Stimulated activated CD4-positive, alpha-beta T cell treated with anti-CD3 and anti-CD28 coated beads, Interleukin-1b, Interleukin-23, amount 100 ng/mL, for 24 hours (primary cell): Measurements from ENCODE around the gene AIFM2.
"Not testable (repeated sequence)": the region's sequence is repeated elsewhere in the genome, so short reads cannot be mapped to it uniquely, and the experiment has no call there.

ENCODE experiments used
- DNase-seq, 4 experiments: peaks; one replicate each; pipeline ENCODE4 v3.0.0-alpha.2; 2020; ENCODE audit warnings: low read depth in 4 of 4, low spot score in 1 of 4

AIFM2 gene

DNA sequence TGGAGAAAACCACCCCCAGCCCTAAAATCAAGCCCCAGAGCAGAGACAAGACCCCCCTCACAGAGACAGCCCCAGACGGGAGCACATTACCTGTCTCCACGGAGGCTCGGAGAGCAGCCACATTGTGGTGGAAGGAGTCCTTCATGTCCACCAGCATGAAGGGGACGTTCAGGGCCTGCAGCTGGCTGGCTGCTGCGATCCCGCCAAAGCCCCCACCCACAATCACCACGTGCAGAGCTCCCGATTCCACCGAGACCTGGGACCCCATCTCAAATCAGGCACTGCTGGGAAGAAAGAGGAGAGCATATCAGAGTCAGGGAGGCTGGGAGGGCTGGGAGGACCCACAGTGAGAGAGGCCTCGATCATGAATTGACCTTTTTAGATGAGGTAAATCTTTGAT is 8.8 kb downstream of the AIFM2 start:
- no peak for DNase-seq

DNA sequence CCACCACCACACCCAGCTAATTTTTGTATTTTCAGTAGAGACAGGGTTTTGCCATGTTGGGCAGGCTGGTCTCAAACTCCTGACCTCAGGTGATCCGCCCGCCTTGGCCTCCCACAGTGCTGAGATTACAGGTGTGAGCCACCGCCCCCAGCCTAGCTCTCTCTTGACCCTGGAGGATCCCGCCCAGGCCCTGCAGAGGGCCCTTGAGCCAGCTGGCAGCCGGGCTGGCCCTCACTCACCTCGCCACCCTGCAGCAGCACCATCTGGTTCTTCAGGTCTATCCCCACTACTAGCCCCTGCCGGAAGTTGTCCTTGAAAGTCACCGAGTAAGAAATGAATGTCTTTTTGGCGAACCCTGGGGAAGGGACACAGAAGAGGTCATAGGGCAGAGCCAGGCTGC is 9.5 kb downstream of the AIFM2 start:
- not testable (repeated sequence) for DNase-seq

DNA sequence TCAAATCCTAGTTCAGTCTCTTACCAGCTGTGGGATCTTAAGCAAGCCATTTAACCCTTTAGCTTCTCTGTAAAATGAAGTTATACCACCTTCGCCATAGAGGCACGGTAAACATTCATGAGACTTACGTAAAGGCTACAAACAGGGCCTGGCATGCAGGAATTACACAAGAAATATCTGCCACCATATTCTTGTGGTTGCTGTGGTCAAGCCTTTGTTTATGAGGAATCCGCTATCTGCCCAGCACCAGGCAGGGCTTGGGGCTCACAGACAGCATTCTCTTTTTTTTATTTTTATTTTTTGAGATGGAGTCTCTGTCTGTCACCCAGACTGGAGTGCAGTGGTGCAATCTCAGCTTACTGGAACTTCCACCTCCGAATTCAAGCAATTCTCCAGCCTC is 9.9 kb downstream of the AIFM2 start:
- DNase-seq = no peak

DNA sequence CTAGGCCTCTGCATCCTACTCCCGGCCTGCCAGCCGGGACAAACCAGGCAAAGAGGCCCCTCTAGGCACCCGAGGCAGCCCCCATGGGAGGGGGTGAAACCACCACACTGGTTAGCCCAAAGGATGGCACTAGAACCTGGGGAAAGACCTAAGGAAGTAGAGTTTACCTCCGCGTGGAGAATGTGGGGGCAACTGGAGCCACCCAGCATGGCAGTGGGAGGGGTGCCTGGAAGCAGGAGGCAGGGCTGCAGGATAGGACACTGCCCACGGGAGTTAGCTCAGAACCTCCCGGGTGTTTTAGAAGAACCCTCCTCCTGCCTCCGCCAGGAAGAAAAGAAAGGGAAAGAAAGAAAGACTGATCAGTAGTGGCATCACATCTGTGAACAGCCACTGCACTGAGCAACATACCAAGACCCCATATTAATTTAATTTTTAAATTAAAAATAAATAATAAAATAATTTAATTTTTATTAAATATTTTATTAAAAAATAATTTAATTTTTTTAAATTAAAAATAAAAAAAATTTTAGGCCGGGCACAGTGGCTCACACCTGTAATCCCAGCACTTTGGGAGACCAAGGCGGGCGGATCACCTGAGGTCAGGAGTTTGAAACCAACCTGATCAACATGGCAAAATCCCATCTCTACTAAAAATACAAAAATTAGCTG is 11.2 kb downstream of the AIFM2 start:
- no peak for DNase-seq

DNA sequence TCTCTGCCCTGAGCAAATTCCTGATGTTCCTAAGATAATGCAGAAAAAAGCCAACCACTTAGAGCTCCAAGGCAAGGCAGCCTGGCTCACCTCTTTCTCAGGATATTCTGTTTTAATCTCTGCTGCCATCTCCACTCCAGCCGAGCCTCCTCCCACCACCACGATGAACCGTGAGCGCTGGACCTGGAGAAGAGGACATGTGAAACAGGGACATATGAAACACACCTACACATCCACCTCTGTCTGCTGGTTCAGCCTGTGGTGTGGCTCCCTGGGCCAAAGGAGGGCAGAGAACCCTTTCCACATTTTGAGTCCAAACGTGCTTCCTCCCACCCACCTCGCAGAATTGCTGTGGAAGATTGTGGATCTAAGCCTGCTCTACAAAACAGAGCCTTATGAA is 12.2 kb downstream of the AIFM2 start:
- DNase-seq = no peak

DNA sequence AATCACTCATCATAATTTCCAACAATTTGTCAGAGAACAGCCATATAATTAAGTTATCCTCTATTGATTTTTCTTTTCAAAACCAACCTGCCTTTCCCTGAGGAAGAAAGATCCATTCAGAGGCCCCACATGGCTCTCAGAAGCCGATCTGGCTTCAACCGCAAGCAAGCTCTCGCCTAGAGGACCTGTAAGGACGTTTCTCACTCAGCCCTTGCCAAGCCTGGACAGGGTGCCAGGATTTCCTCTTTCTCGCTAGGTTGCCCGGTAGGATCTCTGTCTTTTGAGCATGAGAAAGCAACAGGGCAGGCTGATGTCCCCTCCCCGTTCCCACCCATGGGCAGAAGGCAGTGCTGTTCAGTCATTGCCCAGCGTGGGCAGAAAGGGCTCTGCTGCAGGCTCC is 13.0 kb downstream of the AIFM2 start:
- DNase-seq = no peak

DNA sequence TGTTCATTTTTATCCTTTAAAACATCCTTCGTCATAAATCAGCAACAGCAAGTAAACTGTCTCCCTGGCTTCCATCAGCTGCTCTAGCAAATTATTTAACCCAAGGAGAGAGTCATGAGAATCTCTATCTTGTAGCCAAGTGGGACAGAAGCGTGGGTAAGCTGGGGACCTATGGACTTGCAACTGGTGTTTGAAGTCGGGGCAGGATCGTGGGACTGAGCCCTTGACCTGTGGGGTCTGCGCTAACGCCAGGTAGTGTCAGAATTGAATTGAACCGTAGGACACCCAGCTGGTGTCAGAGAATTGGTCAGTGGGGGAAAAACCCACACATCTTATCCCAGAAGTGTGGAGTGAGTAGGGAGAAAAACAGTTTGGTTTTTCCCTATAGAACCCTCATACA is 13.4 kb downstream of the AIFM2 start:
- DNase-seq = no peak

DNA sequence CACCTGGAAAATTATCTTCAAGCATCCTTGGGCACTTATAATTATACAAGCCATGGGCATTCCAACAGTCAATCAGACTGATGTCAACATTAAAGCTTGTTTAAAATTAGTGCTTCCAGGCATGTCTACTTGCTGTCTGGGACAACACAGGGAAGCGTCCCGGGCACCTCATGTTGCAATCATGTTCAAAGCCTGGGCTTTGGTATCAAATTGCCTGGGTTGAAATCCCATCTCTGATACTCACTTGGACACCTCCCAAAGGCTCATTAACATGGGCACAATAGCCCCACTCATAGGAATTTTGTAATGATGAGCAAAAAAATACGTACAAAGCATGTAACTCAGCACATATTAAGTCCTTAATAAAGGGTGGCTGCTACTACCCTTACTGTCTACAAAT is 14.4 kb downstream of the AIFM2 start:
- no peak for DNase-seq

DNA sequence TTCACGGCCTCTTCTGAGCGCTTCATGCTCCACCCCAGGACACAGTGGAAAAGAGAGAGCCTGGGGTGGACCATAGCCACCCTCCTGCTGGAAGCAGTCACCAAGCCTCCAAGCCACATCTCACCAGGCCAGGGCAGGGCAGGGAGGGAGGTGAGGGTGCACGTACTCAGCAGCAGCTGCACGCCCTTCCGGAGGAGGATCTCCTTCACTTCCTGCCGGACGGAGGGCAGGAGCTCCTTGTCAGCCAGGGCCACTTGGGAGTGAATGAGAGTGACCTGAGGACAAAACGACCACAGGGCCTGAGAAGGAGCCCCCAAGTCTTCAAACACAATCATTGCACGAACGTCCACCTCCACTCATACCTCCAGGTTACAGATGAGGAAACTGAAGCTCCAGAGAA is 15.0 kb downstream of the AIFM2 start:
- DNase-seq = no peak

DNA sequence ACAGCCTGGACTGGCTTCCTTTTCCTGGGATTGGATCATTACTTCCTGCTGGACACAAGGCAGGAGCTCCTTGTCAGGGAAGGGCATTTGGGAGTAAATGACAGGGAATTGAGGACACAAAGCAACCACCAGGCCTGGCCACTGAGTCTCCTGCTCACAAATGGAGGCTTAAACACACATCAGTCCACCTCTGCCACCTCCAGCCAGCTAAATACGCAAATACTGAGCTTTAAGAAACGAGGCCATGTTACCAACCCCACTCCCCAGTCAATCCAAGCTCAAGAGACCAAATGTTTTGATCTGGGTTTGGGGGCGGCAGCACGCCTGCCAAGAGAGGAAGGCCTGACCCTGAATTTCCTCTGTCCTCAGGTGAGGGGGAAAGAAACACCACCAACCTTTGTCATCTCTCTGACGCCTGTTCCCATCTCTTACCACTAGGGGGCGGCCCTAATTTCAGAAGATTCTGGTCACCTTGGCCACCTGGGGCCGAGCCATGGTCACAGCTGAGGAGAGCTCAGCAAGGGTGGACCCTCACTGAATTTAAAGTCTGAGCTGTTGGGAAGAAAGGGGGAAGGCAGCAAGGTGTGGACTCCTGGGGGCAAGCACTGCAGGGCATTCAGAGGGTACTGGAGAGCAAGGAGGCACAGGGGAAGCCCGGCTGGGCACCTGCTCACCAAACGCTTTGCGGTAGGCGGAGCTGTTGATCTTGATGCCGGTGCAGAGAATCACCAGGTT is 16.5 kb downstream of the AIFM2 start:
- peak in 3 of 4 experiments; percentile 21 to 44 (median 22) for DNase-seq

DNA sequence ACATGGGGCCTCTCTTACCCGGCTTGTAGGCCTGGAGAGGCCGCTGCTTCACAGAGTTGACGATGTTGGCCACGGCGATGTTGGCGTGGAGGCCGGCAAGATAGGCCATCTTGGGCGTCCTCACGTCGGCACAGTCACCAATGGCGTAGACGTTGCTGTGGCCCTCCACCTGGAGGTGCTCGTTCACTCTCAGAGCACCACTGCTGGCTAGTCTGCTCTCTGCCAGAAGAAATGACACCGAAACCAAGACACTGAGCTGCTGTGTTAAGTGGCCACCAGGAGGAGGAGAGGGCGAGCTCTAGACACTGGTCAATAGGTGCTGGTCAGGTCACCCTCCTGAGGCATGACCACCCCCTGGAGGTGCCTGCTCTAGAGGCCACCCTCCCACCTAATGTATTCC is 17.7 kb downstream of the AIFM2 start:
- no peak for DNase-seq

DNA sequence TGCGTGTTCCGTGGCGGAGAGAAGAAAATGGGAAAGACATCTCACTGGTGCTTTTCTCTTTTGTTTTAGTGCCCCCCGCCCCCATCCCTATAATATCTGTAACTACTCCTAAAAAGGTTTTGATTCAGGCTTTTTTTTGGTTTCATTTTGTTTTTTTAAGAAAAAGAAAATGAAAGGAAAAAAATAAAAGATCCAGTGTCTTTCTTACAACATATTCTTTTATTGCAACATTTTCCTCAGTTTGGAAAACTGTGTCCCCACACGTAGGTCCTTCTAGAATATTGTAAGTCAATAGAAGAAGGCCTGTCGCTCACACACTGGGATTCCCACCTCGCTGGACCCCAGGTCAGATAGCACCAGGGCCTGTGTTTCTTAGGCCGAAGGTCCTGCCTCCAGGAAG is 20.6 kb downstream of the AIFM2 start:
- DNase-seq = no peak

DNA sequence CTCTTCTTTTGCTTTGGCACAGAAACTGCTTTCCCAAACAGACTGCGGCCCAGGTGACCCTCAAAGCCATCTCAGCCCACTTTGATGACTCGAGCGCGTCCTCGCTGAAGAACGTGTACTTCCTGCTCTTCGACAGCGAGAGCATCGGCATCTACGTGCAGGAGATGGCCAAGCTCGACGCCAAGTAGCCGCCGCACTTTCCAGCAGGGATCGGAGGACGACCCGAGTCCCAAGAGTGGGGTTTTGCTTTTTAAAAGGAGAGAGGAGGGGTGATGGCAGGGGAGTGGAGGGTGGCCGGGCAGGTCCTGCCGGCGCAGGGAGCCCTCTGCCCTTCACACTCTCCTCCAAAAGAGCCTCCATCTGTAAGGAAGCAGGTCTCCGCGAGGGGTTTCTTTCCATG is 21.1 kb downstream of the AIFM2 start:
- DNase-seq = no peak

DNA sequence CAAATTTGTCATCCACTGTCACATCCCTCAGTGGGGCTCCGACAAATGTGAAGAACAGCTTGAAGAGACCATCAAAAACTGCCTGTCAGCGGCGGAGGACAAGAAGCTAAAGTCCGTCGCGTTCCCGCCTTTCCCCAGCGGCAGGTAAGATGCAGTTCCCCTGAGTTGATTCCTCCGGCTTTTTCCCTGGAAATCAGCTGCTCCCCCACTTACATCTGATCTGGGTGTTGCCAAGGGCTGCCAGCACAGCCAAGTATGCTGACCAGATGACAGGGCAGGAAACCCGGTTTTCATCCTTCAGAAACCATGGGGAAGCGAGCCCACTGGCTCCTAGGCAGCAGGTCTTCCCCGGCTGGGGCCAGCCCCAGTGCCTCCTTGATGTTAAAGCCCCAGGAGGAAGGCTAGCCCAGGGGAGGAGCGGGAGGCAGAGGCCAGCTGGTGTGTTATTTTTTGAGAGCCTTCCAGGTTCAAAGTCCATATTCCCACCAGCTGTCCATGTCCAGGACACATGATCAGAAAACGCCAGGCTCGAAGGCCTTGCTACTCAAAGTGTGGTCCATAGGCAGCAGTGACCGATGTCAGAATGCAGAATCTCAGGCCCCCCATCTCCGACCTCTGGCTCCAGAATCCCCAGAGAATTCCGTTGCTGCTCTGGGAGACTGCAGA is 23.4 kb downstream of the AIFM2 start:
- DNase-seq = no peak

DNA sequence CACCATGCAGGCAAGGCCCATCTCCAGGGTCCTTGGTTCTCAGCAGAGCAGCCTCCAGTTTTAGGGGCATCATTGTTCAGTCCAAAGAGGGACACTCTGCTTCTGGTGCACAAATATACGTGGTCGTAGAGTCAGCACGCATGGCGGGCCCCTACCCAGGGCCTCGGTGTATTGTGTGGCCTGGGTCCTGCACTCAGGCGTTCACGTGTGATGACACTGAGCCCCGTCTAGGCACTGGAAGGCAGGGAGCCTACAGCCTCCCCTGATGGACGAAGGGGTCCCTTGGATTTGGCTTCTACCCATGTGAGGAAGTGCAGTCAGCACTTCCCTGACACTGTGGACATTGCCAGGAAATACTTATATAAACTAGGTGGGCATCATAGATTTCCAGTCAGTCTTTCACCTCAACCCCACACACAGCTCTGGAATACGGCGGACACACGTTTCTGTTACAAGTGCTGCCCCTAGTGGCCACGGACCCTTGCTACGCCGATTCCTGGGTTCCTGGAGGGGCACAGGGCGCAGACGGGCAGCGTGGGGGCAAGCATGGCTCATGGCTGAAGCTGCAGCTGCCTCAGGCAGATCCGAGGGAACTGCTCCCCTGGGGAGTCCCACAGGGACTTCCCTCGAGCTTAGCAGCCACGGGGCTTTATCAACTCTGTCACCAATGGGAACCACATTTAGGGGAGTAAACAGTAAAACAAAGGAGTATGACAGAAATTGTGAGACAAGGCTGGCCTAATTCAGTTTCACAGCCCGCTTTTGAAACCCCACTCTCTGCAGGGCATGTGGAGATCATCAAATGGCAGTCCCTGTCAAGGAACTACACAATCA is 25.4 kb downstream of the AIFM2 start:
- DNase-seq = no peak

DNA sequence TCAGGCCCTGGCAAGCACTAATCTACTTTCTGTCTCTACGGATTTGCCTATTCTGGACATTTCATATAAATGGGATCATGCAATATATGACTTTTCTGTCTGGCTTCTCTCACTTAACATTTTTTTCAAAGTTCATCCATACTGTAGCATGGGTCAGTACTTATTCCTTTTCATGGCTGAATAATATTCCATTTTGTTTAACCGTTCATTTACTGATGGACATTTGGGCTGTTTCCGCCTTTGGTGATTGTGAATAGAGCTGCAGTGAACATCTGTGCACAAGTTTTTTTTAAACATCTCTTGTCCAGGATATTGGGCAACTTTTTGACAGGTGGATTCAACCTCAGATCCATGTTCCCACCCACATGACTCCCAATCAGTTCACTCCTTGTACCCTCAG is 31.0 kb downstream of the AIFM2 start:
- DNase-seq = no peak

DNA sequence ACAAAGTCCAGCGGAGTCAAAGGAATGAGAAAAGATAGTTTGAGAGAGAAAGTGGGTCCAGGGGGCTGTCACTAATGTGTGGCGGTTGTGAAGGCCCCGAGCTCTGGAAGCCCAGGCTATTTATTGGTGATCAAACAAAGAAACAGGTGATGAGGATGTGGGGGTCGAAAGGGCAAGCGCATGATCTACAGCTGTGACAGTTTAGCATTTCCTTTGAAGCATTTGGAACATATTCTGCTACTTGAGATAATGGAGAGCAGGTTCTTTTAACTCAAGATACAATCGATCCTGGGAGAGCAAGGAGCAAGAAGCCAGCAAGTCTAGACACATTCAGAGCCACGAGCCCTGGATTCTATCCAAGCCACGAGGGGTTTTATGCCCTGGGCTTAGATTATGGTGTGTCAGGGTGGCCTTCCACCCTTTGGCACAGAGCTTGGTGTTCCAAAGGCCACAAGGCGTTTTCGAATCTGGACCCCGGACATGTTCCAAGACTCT is 31.5 kb downstream of the AIFM2 start:
- not testable (repeated sequence) for DNase-seq

DNA sequence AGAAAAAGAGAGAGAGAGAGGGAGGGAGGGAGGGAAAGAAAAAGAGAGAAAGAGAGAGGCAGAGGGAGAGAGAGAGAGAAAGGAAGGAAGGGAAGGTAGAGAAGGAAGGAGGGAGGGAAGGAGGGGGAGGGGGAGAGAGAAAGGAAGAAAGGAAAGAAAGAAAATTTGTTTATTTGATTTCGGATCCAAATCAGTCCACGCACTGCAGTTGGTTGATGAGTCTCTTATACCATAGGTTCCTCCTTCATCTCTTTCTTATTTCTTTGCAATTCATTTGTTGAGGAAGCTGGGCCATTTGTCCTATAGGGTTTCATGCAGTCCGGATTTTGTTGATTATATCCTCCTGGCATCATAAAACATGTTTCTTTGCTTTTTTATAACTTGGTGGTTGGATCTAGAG is 34.4 kb downstream of the AIFM2 start:
- DNase-seq = no peak

DNA sequence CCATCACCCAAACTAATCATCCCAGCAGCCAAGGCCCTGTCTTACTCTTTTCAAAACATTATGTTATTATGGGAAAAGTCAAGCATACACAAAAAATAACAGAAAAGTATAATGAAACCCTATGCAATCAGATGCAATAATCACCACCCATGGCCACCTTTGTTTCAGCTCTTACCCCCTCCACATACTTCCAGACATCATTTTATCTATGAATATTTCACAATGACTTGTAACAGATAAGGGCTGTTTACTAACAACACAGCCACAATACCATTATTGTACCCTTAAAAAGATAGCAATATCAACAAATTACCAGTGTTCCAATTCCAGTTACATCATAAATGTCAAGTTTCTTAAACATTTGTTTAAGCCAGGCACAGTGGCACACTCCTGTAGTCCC is 35.2 kb downstream of the AIFM2 start:
- no peak for DNase-seq

DNA sequence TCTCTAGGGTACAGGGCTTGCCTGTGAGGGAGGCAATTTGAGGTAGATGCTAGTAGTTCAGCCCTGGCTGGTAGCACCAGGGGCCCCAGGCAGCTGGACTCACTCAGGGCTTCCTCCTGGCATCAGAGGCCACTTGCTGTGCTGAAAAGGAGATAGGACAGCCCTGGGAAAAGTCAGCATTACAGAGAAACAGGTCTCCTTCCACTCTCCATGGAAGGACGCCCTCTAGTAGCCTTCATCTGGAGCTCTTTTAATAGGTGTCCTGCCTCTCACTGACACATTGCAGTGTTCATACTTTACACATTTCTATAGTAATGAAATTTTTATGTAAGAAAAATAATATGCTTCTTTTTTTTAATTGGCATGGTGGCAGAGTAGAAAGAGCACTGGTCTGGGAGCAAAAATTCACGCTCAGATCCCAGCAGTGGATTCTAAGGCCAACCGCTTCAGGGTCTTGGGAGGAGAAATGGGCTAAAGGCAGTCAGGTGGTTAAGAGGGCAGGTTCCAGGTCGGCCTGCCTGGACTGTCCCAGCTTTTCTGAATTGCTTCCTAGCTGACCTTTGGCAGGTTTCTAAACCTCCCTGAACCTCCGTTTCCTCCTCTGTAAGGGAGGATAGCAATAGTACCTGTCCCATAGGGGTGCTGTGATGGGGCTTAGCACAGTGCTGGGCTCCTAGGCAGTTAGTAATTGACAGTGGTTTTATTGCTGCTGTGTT is 35.8 kb downstream of the AIFM2 start:
- no peak for DNase-seq
